MM.1S (cell line): ENCODE data around the gene RIN1.

Source experiments
- DNase-seq: peaks from one replicate; pipeline ENCODE4 v3.0.0-alpha.2; 2015
- H2AFZ ChIP-seq: fragments of 300-600 bp; sonication (generic); 2 replicates; pipeline ENCODE4 v1.6.0; 2016; ENCODE audit warnings: antibody characterized with exemption, low read length
- H3F3A ChIP-seq: fragments of 300-600 bp; sonication (generic); 2 replicates; pipeline ENCODE4 v1.6.1; 2016; ENCODE audit warnings: mild to moderate bottlenecking, antibody characterized with exemption, low read length, moderate library complexity, mixed read lengths; ENCODE audit not compliant: insufficient read depth
- H3K27ac ChIP-seq: fragments of 300-600 bp; sonication (generic); 2 replicates; pipeline ENCODE4 v1.5.1; 2016; ENCODE audit warnings: mild to moderate bottlenecking, low read length
- H3K27me3 ChIP-seq: fragments of 300-600 bp; sonication (generic); replicated peaks from 2 replicates; pipeline ENCODE4 v1.6.0; 2016; ENCODE audit warnings: low read length; ENCODE audit not compliant: insufficient read depth
- H3K36me3 ChIP-seq: fragments of 300-600 bp; sonication (generic); replicated peaks from 2 replicates; pipeline ENCODE4 v1.6.1; 2016; ENCODE audit warnings: mild to moderate bottlenecking, low read length, mixed read lengths; ENCODE audit not compliant: insufficient read depth
- H3K4me1 ChIP-seq: fragments of 300-600 bp; sonication (generic); 2 replicates; pipeline ENCODE4 v1.6.1; 2016; ENCODE audit warnings: low read length, mixed read lengths
- H3K4me2 ChIP-seq: fragments of 300-600 bp; sonication (generic); 2 replicates; pipeline ENCODE4 v1.6.0; 2016; ENCODE audit warnings: low read depth, low read length
- H3K4me3 ChIP-seq: fragments of 300-600 bp; sonication (generic); 2 replicates; pipeline ENCODE4 v1.5.1; 2016; ENCODE audit warnings: low read length, mixed read lengths
- H3K79me2 ChIP-seq: fragments of 300-600 bp; sonication (generic); 2 replicates; pipeline ENCODE4 v1.6.1; 2016; ENCODE audit warnings: mixed run types, low read length, mixed read lengths
- H3K9ac ChIP-seq: fragments of 300-600 bp; sonication (generic); 2 replicates; pipeline ENCODE4 v1.6.1; 2016; ENCODE audit warnings: low read length, mixed read lengths
- H3K9me2 ChIP-seq: fragments of 300-600 bp; sonication (generic); replicated peaks from 2 replicates; pipeline ENCODE4 v1.6.1; 2016; ENCODE audit warnings: mild to moderate bottlenecking, low read length, mixed read lengths; ENCODE audit not compliant: insufficient read depth
- H3K9me3 ChIP-seq: fragments of 300-600 bp; sonication (generic); replicated peaks from 2 replicates; pipeline ENCODE4 v1.6.1; 2016; ENCODE audit warnings: mild to moderate bottlenecking, low read length, mixed read lengths; ENCODE audit not compliant: insufficient read depth
- H4K20me1 ChIP-seq: fragments of 300-600 bp; sonication (generic); 2 replicates; pipeline ENCODE4 v1.6.1; 2016; ENCODE audit warnings: mild to moderate bottlenecking, low read length, moderate library complexity, mixed read lengths; ENCODE audit not compliant: insufficient read depth
- CTCF ChIP-seq: fragments of 300-600 bp; sonication (generic); IDR thresholded peaks from 2 replicates; pipeline ENCODE4 v1.5.1; 2016; ENCODE audit warnings: antibody characterized with exemption, low read length, mixed read lengths
- EZH2 ChIP-seq: fragments of 300-600 bp; sonication (generic); optimal IDR thresholded peaks from 2 replicates; pipeline ENCODE3; 2017; ENCODE audit warnings: low read depth, mild to moderate bottlenecking, antibody characterized with exemption, low read length, mixed read lengths
- EZH2phosphoT487 ChIP-seq: fragments of 300-600 bp; sonication (generic); IDR thresholded peaks from 2 replicates; pipeline ENCODE4 v1.6.1; 2018; ENCODE audit warnings: antibody characterized with exemption, low read length

RIN1 gene

DNA sequence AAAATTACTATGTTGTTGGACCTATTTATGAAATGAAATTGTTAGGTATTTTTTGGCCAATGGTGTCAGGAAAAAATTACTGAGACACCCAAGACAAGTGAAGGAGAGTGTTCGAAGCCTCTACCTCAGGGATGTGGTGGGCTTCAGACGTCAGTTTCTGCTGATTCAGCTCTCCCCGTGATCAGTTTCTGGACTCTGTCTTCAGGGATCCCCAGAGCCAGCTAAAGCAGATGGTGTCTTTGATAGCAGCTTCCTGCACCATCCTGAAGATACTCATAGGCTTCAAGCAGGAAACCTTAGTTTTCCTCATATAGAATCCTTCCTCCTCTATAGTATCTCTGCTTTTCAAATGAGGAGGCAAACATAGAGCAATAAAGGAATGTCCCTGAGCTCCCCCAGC, 26.8 kb downstream of the RIN1 start:
- H3K27me3 ChIP-seq = peaks cover 72% of the 10 kb centered on the region
- H3K9ac ChIP-seq = no peak overlapping the region
- H3K9me2 ChIP-seq = no peaks in the 10 kb centered on the region
- H3F3A ChIP-seq = no peaks in the 10 kb centered on the region
- no peak for TF ChIP-seq CTCF
- TF ChIP-seq EZH2phosphoT487 = no peak
- no peak for TF ChIP-seq EZH2
- H3K4me2 ChIP-seq = no peak overlapping the region
- no peak overlapping the region for H3K4me3 ChIP-seq
- H3K9me3 ChIP-seq = no peaks in the 10 kb centered on the region
- H4K20me1 ChIP-seq = no peaks in the 10 kb centered on the region
- H3K36me3 ChIP-seq = no peaks in the 10 kb centered on the region
- H3K4me1 ChIP-seq = no peaks in the 10 kb centered on the region
- H2AFZ ChIP-seq = no peak overlapping the region
- H3K79me2 ChIP-seq = no peaks in the 10 kb centered on the region
- DNase-seq = no peak
- H3K27ac ChIP-seq = no peak overlapping the region

DNA sequence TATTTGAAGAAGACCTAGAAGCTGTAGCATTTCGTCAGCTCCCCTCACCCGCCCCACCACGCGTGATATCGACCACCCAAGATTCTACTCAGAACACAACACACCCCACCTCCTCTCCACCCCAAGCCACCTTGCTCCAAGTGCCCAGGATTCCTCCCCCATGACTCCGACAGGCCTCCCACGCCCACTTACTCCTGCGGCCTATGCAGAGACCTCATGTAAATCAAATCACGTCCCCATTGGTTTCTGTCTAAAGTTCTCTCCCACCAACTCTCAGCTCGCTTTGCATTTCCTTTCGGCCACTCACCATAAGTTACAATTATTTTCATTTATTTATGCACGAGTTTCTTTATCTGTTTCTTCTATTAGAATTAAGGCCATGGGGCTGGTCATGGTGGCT, 33.6 kb downstream of the RIN1 start:
- Histone ChIP-seq H3K4me2 (no peak overlapping the region), H3K9me2 (no peaks in the 10 kb centered on the region), H4K20me1 (no peaks in the 10 kb centered on the region), H3K79me2 (no peaks in the 10 kb centered on the region), H3K36me3 (no peaks in the 10 kb centered on the region), H3K9ac (no peak overlapping the region), H3K4me1 (no peaks in the 10 kb centered on the region), H3K4me3 (no peak overlapping the region), H2AFZ (no peak overlapping the region), H3K9me3 (no peaks in the 10 kb centered on the region), H3K27me3 (peaks cover 61% of the 10 kb centered on the region), H3F3A (no peaks in the 10 kb centered on the region), H3K27ac (no peak overlapping the region)
- TF ChIP-seq EZH2 = no peak
- no peak for TF ChIP-seq EZH2phosphoT487
- no peak for TF ChIP-seq CTCF
- no peak for DNase-seq

DNA sequence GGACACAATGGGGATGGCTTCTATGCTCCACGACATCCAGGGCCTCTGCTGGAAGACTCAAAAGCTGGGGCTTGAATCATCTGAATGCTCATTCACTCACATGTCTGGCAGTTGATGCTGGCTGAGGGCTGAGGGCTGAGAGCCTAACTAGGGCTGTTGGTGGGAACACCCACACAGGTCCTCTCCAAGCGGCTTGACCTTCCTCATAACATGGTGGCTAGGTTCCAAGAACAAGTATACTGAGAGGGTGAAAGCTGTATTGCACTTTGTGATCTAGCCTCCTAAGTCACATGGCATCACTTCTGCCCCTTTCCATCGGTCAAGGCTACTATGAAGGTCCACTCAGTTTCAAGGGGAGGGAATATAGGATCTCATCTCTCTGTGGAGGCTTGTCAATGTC, 37.0 kb downstream of the RIN1 start:
- Histone ChIP-seq H3F3A (no peaks in the 10 kb centered on the region), H4K20me1 (no peaks in the 10 kb centered on the region), H3K27ac (no peak overlapping the region), H3K9me2 (no peaks in the 10 kb centered on the region), H3K27me3 (peaks cover 52% of the 10 kb centered on the region), H3K4me3 (no peak overlapping the region), H3K36me3 (no peaks in the 10 kb centered on the region), H3K79me2 (no peaks in the 10 kb centered on the region), H3K4me2 (no peak overlapping the region), H2AFZ (no peak overlapping the region), H3K9me3 (no peaks in the 10 kb centered on the region), H3K9ac (no peak overlapping the region), H3K4me1 (no peaks in the 10 kb centered on the region)
- DNase-seq = no peak
- TF ChIP-seq EZH2 = no peak
- no peak for TF ChIP-seq EZH2phosphoT487
- TF ChIP-seq CTCF = no peak

DNA sequence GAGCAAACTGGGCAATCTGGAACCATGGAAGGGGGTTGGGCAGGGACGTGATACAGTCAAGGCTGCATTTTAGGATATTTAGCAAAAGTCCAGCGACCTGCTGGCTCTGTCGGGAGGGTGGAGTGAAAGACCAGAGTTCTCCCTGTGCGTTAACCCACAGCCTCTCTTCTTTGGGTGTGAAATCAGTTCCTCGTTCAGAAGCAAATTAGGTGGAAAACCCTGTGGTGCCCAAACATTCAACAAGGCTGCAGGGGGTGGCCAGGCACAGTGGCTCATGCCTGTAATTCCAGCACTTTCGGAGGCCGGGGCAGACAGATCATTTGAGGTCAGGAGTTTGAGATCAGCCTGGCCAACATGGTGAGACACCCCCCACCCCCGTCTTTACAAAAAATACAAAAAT, 38.6 kb downstream of the RIN1 start:
- Histone ChIP-seq H3K27ac (no peak overlapping the region), H3K27me3 (peaks cover 64% of the 10 kb centered on the region), H3F3A (no peaks in the 10 kb centered on the region), H3K4me2 (no peak overlapping the region), H3K9me3 (no peaks in the 10 kb centered on the region), H3K79me2 (no peaks in the 10 kb centered on the region), H2AFZ (no peak overlapping the region), H3K4me3 (no peak overlapping the region), H4K20me1 (no peaks in the 10 kb centered on the region), H3K36me3 (no peaks in the 10 kb centered on the region), H3K9ac (no peak overlapping the region), H3K4me1 (no peaks in the 10 kb centered on the region), H3K9me2 (no peaks in the 10 kb centered on the region)
- DNase-seq = no peak
- TF ChIP-seq EZH2 = no peak
- no peak for TF ChIP-seq EZH2phosphoT487
- no peak for TF ChIP-seq CTCF
